Heart left ventricle (tissue), 16 donors: ENCODE data around the gene VPS52. TPM values are rescaled to one million over a fixed set of nuclear protein-coding genes. Genes with fewer than 3 reads are reported as not detected.
A peak's percentile ranks its signal among the peaks of the same experiment; 100 is the strongest.

Experiments used
- ATAC-seq, 4 donors: fragments of 200-7000 bp; cut with Tn5 transposase; one replicate each; pipeline ENCODE4 v1.9.1; 2020 to 2022; ENCODE audit warnings: moderate library complexity in 4 of 4, mild to moderate bottlenecking in 3 of 4, moderate number of reproducible peaks in 1 of 4
- DNase-seq, 5 donors: peaks; one replicate each; pipeline ENCODE4 v3.0.0-alpha.2; 2020
- H3K27ac ChIP-seq, 12 donors: fragments of 200-600 bp; sonication (generic) in 4 of 12; one replicate each; pipeline versions ENCODE4 v1.5.0 to v1.8.0; 2016 to 2022; ENCODE audit warnings: mild to moderate bottlenecking in 2 of 12
- H3K27me3 ChIP-seq, 9 donors: fragments of 200-600 bp; sonication (generic) in 2 of 9; one replicate each; pipeline versions ENCODE4 v1.5.1 to v1.8.0; 2016 to 2022; ENCODE audit warnings: mild to moderate bottlenecking in 3 of 9
- H3K36me3 ChIP-seq, 9 donors: fragments of 200-600 bp; sonication (generic) in 2 of 9; one replicate each; pipeline versions ENCODE4 v1.5.0 to v1.8.0; 2018 to 2022; ENCODE audit warnings: mild to moderate bottlenecking in 2 of 9
- H3K4me1 ChIP-seq, 12 donors: fragments of 200-600 bp; sonication (generic) in 4 of 12; one replicate each; pipeline versions ENCODE4 v1.5.0 to v1.8.0; 2016 to 2022; ENCODE audit warnings: mild to moderate bottlenecking in 3 of 12
- H3K4me3 ChIP-seq, 12 donors: fragments of 200-600 bp; sonication (generic) in 4 of 12; one replicate each; pipeline versions ENCODE4 v1.5.0 to v1.8.0; 2017 to 2022; ENCODE audit warnings: mild to moderate bottlenecking in 9 of 12, moderate library complexity in 4 of 12
- H3K9me3 ChIP-seq, 12 donors: fragments of 200-600 bp; sonication (generic) in 4 of 12; one replicate each; pipeline versions ENCODE4 v1.5.0 to v1.8.0; 2016 to 2022; ENCODE audit warnings: mild to moderate bottlenecking in 1 of 12
- CTCF ChIP-seq, 12 donors: fragments of 200-600 bp; sonication (generic) in 4 of 12; IDR thresholded peaks; one replicate each; pipeline versions ENCODE4 v1.5.0 to v1.8.0; 2018 to 2022; ENCODE audit warnings: antibody characterized with exemption in 12 of 12, mild to moderate bottlenecking in 5 of 12
- POLR2A ChIP-seq, 2 donors: fragments of 450-650 bp; IDR thresholded peaks; one replicate each; pipeline ENCODE4 v1.6.1; 2017; ENCODE audit warnings: antibody characterized with exemption in 2 of 2, mild to moderate bottlenecking in 2 of 2, moderate library complexity in 2 of 2
- WGBS, 4 donors: extraction: QIAGEN DNeasy Blood & Tissue Kit in 2 of 4; methylation state at CpG; one replicate each; pipeline versions ENCODE4 v1.1.5 to v1.1.7; 2013 to 2018; 5-methylcytosine and 5-hydroxymethylcytosine counted together
- intact Hi-C, 10 donors: fragments of 100-400 bp; cut with DNase I; formaldehyde crosslinking; loops; one replicate each; pipeline versions ENCODE4 v1.11.1 to v1.14.2; 2022
- polyA plus RNA-seq, 2 donors: library from polyadenylated mRNA; stranded (reverse); fragments of 200-250 nt; gene quantifications; one replicate each; pipeline ENCODE4 v1.2.3, GENCODE V29; 2013
- total RNA-seq, 9 donors: library from RNA; depleted of rRNA in 2 of 9; stranded (reverse); fragments of >200 nt in 2 of 9; fragmentation: NEBNext Ultra II Directional in 3 of 9; extraction: Animal tissue kit (Norgen Biotek cat#: 25700) in 3 of 9; gene quantifications; one replicate each; pipeline versions ENCODE4 v1.1.0 to v1.2.4, GENCODE V29; 2016 to 2023
- donor health status: ischemic (EF 13 %, LVEDD 7.1; RV severe dilation, severe dysfunction).
- donor health status: healthy with polysubstance abuse.
- donor health status: DM: no; HTN: yes; CAD: no.
- donor health status: DM: no; HTN: no; CAD: no.
- donor health status: ischemic (EF 25% LVEDD 6.9; RV normal size, moderate dysfunction).
- donor health status: ischemic (EF 25% LVEDD 5.7; RV mildly dilated, moderate dysfunction).
- donor health status: healthy.
- donor health status: DM: yes; HTN: yes; CAD: no.
- donor health status: ischemic (EF 35%, LVEDD 5.7; RV mildly dilated, moderate dysfunction).
- donor health status: nonischemic (EF 11% LVEDD 7.7; RV severe dilation, severe dysfunction).
- donor health status: DM: yes; HTN: yes; CAD: no.
- donor health status: PGD.
- donor health status: ischemic (EF 29% LVEDD 5.4; RV normal size, mild dysfunction).
- donor health status: nonischemic (EF 23%, LVEDD 6.1; RV moderate dilation, normal function).

Gene VPS52
- total and polyA plus RNA-seq, 11 donors, result 25.1 to 47.0 (median 33.0) TPM

GRCh38 chr6:33297956-33298772 is 26.5 kb upstream of the VPS52 start:
- Histone ChIP-seq H3K4me3 (peak overlapping the region; percentile 63 to 100 (median 84)), H3K27ac (peak overlapping the region; percentile 88 to 99 (median 98)), H3K27me3 (no peaks in the 10 kb centered on the region), H3K4me1 (peaks cover 0 to 36% (median 25%) of the 10 kb centered on the region in 12 donors), H3K36me3 (peaks cover 0 to 65% (median 50%) of the 10 kb centered on the region in 9 donors), H3K9me3 (no peaks in the 10 kb centered on the region)
- ATAC-seq (peak; percentile 3 to 41 (median 35)), DNase-seq (peak; percentile 71 to 78 (median 74))
- intact Hi-C loops, result loop anchor here in 2 of 10 donors (2.0 kb wide), 2 partner anchors 15 to 17 kb away; partner anchors contain the start of gene TAPBP (in 1 of the 2)
- 1 to 2% (median 1%) methylated on average over 39 to 42 of the region's 42 CpGs for WGBS, 4 donors
- TF ChIP-seq CTCF (IDR thresholded peaks at IDR 0.05), result peak in 1 of 12 donors; percentile 17
- peak in 1 of 2 donors; percentile 31 for TF ChIP-seq POLR2A (IDR thresholded peaks at IDR 0.05)

DNA sequence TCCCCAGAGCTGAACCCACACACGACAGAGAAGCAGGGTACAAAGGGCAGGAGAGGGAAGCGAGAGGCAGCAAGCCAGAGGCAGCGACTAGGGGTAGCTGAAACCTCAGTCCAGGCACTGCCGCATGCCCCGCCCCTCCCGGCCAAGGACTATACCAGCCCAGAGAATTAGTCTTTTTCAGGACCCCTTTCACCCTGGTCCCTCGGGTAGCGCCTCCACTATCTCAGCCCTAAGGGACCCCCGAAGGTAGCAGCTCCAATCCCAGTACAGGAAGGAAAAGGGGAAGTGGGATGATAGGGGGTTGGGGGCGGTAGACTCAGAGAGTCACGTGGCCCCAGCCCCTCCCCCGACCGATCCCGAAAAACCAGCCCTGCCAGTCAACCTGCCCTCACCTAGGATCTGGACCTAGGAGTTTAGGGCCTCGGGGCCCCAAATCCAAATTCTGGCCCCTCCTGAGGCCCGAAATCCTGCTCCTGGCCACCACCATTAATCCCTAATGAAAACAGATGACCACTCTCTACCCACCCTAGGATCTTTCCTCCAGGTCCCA is 25.8 kb upstream of the VPS52 start:
- intact Hi-C loops, result no loop called here
- TF ChIP-seq POLR2A (IDR thresholded peaks at IDR 0.05) (no peak), CTCF (IDR thresholded peaks at IDR 0.05) (no peak)
- peaks cover 0 to 65% (median 50%) of the 10 kb centered on the region in 9 donors for H3K36me3 ChIP-seq
- WGBS, 4 donors, result 19 to 21% (median 20%) methylated on average over 15 to 16 of the region's 16 CpGs
- no peaks in the 10 kb centered on the region for H3K9me3 ChIP-seq
- H3K4me1 ChIP-seq, result peaks cover 0 to 36% (median 25%) of the 10 kb centered on the region in 12 donors
- DNase-seq, result peak in 1 of 5 donors; percentile 66
- H3K27me3 ChIP-seq, result no peaks in the 10 kb centered on the region
- peak overlapping the region; percentile 88 to 99 (median 98) for H3K27ac ChIP-seq
- ATAC-seq, result no peak
- peak overlapping the region; percentile 63 to 100 (median 84) for H3K4me3 ChIP-seq

- ATAC-seq, result no peak
- Histone ChIP-seq H3K36me3 (peaks cover 0 to 65% (median 54%) of the 10 kb centered on the region in 9 donors), H3K27me3 (no peaks in the 10 kb centered on the region), H3K27ac (peak overlapping the region in 11 of 12 donors; percentile 95 to 99 (median 99)), H3K4me3 (peak overlapping the region in 11 of 12 donors; percentile 63 to 100 (median 84)), H3K4me1 (peaks cover 0 to 36% (median 25%) of the 10 kb centered on the region in 12 donors), H3K9me3 (no peaks in the 10 kb centered on the region)
- intact Hi-C loops, result no loop called here
- TF ChIP-seq POLR2A (IDR thresholded peaks at IDR 0.05), result no peak
- TF ChIP-seq CTCF (IDR thresholded peaks at IDR 0.05), result no peak
- WGBS, 4 donors, result 68 to 81% (median 71%) methylated on average over 12 of the region's 12 CpGs
- DNase-seq, result no peak
Measured at GRCh38 chr6:33296797-33297405, 25.2 kb upstream of the VPS52 start.
